Progenitor cell of endocrine pancreas (in vitro differentiated cells): ENCODE results near the gene PNKD. TPM values are rescaled to one million over a fixed set of nuclear protein-coding genes. Genes with fewer than 3 reads are reported as not detected.

ENCODE experiments used
- DNase-seq: peaks from one replicate; pipeline ENCODE4 v3.0.0; 2021; ENCODE audit warnings: low spot score; ENCODE audit not compliant: unreplicated experiment
- H3K27ac Mint-ChIP-seq: 2 replicates; pipeline ENCODE4 v1.8.0; 2021; ENCODE audit warnings: mild to moderate bottlenecking, moderate library complexity, mixed read lengths
- H3K27me3 Mint-ChIP-seq: 2 replicates; pipeline ENCODE4 v1.8.0; 2021; ENCODE audit warnings: mixed read lengths
- H3K36me3 Mint-ChIP-seq: 2 replicates; pipeline ENCODE4 v1.8.0; 2022; ENCODE audit warnings: mixed read lengths; ENCODE audit not compliant: insufficient read depth
- H3K4me1 Mint-ChIP-seq: 2 replicates; pipeline ENCODE4 v1.8.0; 2021; ENCODE audit warnings: low read depth, mixed read lengths
- H3K4me3 Mint-ChIP-seq: 2 replicates; pipeline ENCODE4 v1.8.0; 2021; ENCODE audit warnings: low read depth, mild to moderate bottlenecking, moderate library complexity, mixed read lengths
- H3K9me3 Mint-ChIP-seq: 2 replicates; pipeline ENCODE4 v1.8.0; 2021; ENCODE audit warnings: low read depth, mixed read lengths
- total RNA-seq: library from RNA; stranded (reverse); gene quantifications from 2 replicates; pipeline ENCODE4 v1.2.1, GENCODE V29; 2021
- TF ChIP-seq, protein P1 (sequence below): fragments of 200-600 bp; sonication (generic); IDR thresholded peaks from one replicate; pipeline ENCODE4 v1.5.0; 2021; ENCODE audit warnings: antibody characterized with exemption, mild to moderate bottlenecking; ENCODE audit not compliant: unreplicated experiment

Gene PNKD
- total RNA-seq, 1 donor from 2014 or later: 54.3 TPM

DNA sequence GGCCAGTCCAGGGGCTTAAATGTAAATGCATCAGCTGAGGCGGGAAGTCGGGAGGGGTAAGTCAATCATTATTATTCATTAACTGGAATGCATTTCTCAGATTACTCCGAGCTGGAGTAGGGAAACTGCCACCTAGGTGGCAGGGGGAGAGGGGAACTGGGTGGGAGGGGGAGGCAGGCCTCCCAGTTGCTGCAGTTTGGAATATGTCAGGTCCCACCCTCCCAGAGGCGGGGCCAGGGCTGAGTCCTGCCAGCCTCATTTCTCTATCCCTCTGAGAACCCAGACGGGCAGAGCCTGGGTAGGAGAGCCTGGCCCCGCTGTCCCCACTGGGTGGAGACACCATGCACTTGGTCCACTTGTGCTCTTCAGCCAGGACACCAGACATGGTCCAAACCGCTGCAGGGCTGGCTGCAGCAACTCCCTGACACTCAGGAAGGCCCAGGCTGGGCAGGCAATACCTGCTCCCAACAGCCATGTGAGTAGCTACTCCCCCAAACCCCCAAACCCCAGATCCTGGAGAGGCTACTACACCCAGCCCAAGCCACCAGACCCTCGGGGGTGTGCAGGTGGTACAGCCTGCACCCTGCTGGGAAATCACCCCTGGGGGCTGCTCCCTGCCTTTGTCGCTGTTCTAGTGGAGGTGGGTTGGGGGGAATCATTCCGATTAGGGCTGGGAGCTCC lies 9.4 kb upstream of the PNKD start, which contains the start of gene GPBAR1:
TSS of gene GPBAR1 (plus strand) at position 274 of the 681 bp plus-strand sequence. CDS start 1,710 bp downstream, outside the sequence.
- Mint-ChIP-seq H3K4me3 (peak within 1 kb of the TSS; percentile 55), H3K27me3 (no peaks in the 10 kb centered on the region), H3K27ac (peak within 1 kb of the TSS; percentile 87), H3K9me3 (no peaks in the 10 kb centered on the region), H3K4me1 (peaks cover 29% of the 10 kb centered on the region), H3K36me3 (peaks cover 10% of the 10 kb centered on the region)
- TF ChIP-seq, protein P1, sequence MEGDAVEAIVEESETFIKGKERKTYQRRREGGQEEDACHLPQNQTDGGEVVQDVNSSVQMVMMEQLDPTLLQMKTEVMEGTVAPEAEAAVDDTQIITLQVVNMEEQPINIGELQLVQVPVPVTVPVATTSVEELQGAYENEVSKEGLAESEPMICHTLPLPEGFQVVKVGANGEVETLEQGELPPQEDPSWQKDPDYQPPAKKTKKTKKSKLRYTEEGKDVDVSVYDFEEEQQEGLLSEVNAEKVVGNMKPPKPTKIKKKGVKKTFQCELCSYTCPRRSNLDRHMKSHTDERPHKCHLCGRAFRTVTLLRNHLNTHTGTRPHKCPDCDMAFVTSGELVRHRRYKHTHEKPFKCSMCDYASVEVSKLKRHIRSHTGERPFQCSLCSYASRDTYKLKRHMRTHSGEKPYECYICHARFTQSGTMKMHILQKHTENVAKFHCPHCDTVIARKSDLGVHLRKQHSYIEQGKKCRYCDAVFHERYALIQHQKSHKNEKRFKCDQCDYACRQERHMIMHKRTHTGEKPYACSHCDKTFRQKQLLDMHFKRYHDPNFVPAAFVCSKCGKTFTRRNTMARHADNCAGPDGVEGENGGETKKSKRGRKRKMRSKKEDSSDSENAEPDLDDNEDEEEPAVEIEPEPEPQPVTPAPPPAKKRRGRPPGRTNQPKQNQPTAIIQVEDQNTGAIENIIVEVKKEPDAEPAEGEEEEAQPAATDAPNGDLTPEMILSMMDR: no peak
- no peak for DNase-seq

- no peaks in the 10 kb centered on the region for H3K9me3 Mint-ChIP-seq
- TF ChIP-seq, protein P1: no peak
- no peak for DNase-seq
- peak overlapping the region; percentile 45 for H3K4me3 Mint-ChIP-seq
- H3K27me3 Mint-ChIP-seq: no peaks in the 10 kb centered on the region
- peaks cover 29% of the 10 kb centered on the region for H3K4me1 Mint-ChIP-seq
- peak overlapping the region; percentile 84 for H3K27ac Mint-ChIP-seq
- H3K36me3 Mint-ChIP-seq: peaks cover 9% of the 10 kb centered on the region
Observed at GRCh38 chr2:218261423-218262236, 8.7 kb upstream of the PNKD start.

DNA sequence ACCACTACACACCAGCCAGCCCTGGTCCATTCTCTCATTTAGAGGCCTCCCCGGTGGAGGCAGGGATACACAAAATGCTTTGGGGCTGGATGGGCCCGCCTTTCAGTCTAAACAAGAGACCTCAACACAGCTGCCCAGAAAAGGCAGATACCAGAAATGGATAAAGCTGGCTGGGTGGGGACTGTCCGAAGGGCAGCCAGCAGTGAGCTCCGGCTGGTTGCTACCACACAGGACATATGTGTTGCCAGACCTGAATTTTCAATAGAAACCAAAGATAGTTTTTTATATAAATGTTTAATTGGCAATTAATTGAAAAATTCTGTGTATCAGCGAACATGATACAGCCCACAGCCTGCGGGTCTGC lies 8.1 kb upstream of the PNKD start:
- TF ChIP-seq, protein P1: no peak
- Mint-ChIP-seq H3K4me3 (no peak overlapping the region), H3K9me3 (no peaks in the 10 kb centered on the region), H3K27ac (peak overlapping the region; percentile 64), H3K27me3 (no peaks in the 10 kb centered on the region), H3K36me3 (peaks cover 11% of the 10 kb centered on the region), H3K4me1 (peaks cover 29% of the 10 kb centered on the region)
- no peak for DNase-seq

DNA sequence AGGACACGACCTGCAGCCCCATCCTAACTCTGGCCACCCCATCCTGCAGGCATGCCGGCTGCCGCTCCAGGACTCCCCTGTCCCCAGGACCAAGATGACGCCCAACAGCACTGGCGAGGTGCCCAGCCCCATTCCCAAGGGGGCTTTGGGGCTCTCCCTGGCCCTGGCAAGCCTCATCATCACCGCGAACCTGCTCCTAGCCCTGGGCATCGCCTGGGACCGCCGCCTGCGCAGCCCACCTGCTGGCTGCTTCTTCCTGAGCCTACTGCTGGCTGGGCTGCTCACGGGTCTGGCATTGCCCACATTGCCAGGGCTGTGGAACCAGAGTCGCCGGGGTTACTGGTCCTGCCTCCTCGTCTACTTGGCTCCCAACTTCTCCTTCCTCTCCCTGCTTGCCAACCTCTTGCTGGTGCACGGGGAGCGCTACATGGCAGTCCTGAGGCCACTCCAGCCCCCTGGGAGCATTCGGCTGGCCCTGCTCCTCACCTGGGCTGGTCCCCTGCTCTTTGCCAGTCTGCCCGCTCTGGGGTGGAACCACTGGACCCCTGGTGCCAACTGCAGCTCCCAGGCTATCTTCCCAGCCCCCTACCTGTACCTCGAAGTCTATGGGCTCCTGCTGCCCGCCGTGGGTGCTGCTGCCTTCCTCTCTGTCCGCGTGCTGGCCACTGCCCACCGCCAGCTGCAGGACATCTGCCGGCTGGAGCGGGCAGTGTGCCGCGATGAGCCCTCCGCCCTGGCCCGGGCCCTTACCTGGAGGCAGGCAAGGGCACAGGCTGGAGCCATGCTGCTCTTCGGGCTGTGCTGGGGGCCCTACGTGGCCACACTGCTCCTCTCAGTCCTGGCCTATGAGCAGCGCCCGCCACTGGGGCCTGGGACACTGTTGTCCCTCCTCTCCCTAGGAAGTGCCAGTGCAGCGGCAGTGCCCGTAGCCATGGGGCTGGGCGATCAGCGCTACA lies 7.4 kb upstream of the PNKD start:
- no peak for DNase-seq
- Mint-ChIP-seq H3K9me3 (no peaks in the 10 kb centered on the region), H3K4me3 (no peak overlapping the region), H3K27me3 (no peaks in the 10 kb centered on the region), H3K27ac (no peak overlapping the region), H3K36me3 (peaks cover 15% of the 10 kb centered on the region), H3K4me1 (peaks cover 29% of the 10 kb centered on the region)
- TF ChIP-seq, protein P1: no peak
